COLO829 (cell line): ENCODE data around the gene FFAR1.
A peak's percentile ranks its signal among the peaks of the same experiment; 100 is the strongest.

ENCODE experiments used
- DNase-seq: peaks from one replicate; pipeline ENCODE4 v3.0.0; 2012; ENCODE audit warnings: low spot score

FFAR1 gene

GRCh38 chr19:35315883-35316282 is 31.8 kb upstream of the FFAR1 start:
- DNase-seq, result no peak

GRCh38 chr19:35316560-35316959 is 31.1 kb upstream of the FFAR1 start:
- no peak for DNase-seq

- no peak for DNase-seq
Measured at GRCh38 chr19:35317464-35318043, 30.1 kb upstream of the FFAR1 start.

- peak; percentile 93 for DNase-seq
Measured at GRCh38 chr19:35318679-35319448, 28.8 kb upstream of the FFAR1 start.

- no peak for DNase-seq
Measured at GRCh38 chr19:35320065-35320713, 27.5 kb upstream of the FFAR1 start.

GRCh38 chr19:35321291-35321690 is 26.4 kb upstream of the FFAR1 start:
- no peak for DNase-seq

- DNase-seq, result no peak
Measured at GRCh38 chr19:35322014-35322413, 25.7 kb upstream of the FFAR1 start.

GRCh38 chr19:35327642-35328041 is 20.1 kb upstream of the FFAR1 start:
- DNase-seq, result no peak

GRCh38 chr19:35328851-35329285 is 18.8 kb upstream of the FFAR1 start, which contains the start of gene CD22:
Gene CD22 (plus strand): TSS chr19:35329187. CDS start chr19:35332041, 2,854 bp downstream.
- no peak for DNase-seq

GRCh38 chr19:35329323-35329722 is 18.4 kb upstream of the FFAR1 start:
- DNase-seq, result no peak

GRCh38 chr19:35330475-35330874 is 17.2 kb upstream of the FFAR1 start:
- no peak for DNase-seq

GRCh38 chr19:35331551-35332214 is 16.0 kb upstream of the FFAR1 start:
- no peak for DNase-seq

- no peak for DNase-seq
Measured at GRCh38 chr19:35332817-35333216, 14.9 kb upstream of the FFAR1 start.

- no peak for DNase-seq
Measured at GRCh38 chr19:35334144-35334753, 13.5 kb upstream of the FFAR1 start.

- no peak for DNase-seq
Measured at GRCh38 chr19:35336166-35336955, 11.3 kb upstream of the FFAR1 start.

GRCh38 chr19:35337097-35337983 is 10.4 kb upstream of the FFAR1 start:
- no peak for DNase-seq

GRCh38 chr19:35337984-35338296 is 9.8 kb upstream of the FFAR1 start:
- DNase-seq, result no peak

- no peak for DNase-seq
Measured at GRCh38 chr19:35340431-35340830, 7.3 kb upstream of the FFAR1 start.

GRCh38 chr19:35341006-35341405 is 6.7 kb upstream of the FFAR1 start:
- DNase-seq, result no peak

GRCh38 chr19:35341565-35342225 is 6.0 kb upstream of the FFAR1 start:
- DNase-seq, result no peak
